Right lung (tissue), 5 donors: ENCODE results near the gene EMSY. TPM values are rescaled to one million over a fixed set of nuclear protein-coding genes. Genes with fewer than 3 reads are reported as not detected.
"Not testable (repeated sequence)": the region's sequence is repeated elsewhere in the genome, so short reads cannot be mapped to it uniquely, and the experiment has no call there.

Experiments
- DNase-seq, 2 donors: peaks; one replicate each; pipeline ENCODE4 v3.0.0-alpha.2; 2013
- polyA plus RNA-seq, 5 donors: library from polyadenylated mRNA; unstranded; fragments of 120-200 nt; gene quantifications; one replicate each; pipeline versions ENCODE4 v1.2.1 to v1.2.3, GENCODE V29; 2013; ENCODE audit warnings: inconsistent platforms in 1 of 5, low replicate concordance in 1 of 5; ENCODE audit not compliant: insufficient read length in 5 of 5, insufficient read depth in 1 of 5

EMSY gene
- polyA plus RNA-seq, 5 donors = 27.5 to 44.7 (median 37.6) TPM

DNA sequence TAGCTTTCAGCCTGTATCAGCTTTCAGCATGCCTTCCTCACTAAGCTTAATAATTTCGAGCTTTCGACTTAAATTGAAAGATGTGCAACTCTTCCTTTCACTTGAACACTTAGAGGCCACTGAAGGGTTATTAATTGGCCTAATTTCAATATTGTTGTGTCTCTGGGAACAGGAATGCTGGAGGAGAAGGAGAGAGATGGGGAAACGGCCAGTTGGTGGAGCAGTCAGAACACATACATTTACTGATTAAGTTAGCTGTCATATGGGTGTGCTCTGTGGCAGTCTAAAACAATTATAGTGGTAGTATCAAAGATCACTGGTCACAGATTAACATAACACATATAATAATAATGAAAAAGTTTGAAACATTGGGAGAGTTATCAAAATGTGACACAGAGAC lies 119.5 kb downstream of the EMSY start:
- DNase-seq = no peak

DNA sequence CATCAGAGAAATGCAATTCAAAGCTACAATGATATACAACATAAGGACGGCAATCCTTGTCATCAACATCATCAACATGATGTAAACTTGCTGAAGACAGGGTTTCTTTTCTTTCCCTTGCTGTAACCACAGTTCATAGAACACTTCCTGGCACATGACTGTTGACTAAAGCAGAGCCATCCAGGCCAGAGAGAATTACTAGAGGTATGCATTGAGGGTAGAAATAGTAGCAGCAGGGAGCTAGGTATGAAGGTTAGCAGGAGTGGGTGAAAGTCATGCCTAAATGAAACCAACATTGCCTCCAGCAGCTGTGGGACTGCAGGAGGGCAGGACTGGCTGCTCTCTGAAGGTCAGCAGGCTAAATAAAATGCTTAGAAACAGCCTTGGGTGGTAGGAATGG lies 122.0 kb downstream of the EMSY start:
- no peak for DNase-seq

DNA sequence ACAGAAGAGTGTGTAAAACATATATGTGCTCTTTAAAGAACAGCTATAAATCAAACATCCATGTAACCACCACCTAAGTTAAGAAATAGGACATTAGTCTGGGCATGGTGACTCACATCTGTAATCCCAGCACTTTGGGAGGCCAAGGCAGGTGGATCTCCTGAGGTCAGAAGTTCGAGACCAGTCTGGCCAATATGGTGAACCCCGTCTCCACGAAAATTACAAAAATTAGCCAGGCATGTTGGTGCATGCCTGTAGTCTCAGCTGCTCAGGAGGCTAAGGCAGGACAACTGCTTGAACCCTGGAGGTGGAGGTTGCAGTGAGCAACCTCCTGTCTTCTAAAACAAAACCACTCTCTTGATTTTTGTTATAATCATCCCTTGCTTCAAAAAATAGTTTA lies 122.4 kb downstream of the EMSY start:
- no peak for DNase-seq

DNA sequence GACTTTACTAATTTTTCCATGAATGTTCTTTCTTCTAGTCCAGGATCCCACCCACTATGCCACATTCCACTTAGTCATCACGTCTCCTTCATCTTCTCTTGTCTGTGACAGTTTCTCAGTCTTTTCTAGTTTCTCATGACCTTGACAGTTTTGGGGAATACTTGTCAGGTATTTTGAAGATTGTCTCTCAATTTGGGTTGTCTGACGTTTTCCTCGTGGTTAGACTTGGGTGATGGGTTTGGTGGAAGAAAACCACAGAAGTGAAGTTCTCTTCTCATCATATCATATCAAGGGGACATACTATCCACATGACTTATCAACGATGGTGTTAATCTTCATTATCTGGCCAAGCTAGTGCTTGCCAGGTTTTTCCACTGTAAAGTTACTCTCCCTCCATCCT lies 123.3 kb downstream of the EMSY start:
- DNase-seq = no peak

DNA sequence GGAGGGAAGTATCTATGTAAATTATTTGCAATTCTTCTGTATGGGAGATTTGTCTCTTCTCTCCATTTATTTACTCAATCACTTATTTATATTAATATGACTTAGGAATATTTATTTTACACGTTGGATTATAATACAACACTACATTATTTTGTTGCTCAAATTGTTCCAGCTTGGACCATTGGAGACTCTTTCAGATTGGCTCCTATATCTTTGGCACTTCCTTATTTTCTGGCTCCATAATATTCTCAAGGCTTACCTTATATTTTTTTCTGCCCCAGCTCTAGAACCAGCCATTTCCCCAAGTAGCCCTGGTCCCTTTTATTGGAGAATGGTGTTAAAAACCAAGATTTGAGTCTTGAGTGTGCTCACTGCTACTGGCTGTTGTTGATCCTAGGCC lies 123.8 kb downstream of the EMSY start:
- DNase-seq = no peak

DNA sequence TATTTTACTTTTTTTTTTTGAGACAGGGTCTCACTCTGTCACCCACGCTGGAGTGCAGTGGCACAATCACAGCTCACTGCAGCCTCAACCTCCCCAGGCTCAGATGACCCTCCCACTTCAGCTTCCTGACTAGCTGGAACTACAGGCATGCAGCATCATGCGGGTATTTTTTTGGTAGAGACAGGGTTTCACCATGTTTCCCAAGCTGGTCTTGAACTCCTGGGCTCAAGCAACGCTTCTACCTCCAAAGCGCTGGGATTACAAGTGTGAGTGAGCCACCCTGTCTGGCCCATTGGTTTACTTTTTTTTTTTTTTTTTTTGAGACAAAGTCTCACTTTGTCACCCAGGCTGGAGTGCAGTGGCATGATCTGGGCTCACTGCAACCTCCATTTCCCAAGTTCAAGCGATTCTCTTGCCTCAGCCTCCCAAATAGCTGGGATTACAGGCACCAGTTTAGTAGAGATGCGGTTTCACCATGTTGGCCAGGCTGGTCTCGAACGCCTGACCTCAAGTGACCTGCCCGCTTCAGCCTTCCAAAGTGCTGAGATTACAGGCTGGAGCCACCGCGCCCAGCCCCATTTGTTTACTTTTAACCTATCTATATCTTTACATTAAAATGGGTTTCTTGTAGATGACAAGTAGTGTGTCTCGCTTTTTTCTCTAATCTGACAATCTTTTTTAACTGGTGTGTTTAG lies 127.5 kb downstream of the EMSY start:
- DNase-seq = not testable (repeated sequence)

DNA sequence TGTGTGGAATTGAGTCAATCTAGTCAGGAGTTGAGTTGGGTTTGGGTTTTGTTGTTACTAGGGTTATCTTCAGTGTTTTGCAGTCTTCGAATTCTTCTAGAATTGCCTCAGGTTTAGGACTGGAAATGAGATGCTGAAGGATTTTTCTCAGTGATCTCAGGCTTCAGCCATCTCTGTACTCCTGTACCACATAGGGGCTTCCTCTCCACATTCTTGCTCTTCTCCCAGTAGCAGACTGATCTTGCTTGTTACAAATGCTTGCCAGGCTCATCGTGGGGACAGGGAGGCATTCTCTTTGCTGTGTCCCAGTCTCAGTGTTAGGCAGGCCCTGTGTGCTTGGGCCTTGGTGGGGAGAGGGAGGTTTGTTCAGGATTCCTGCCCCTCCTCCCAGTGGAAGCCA lies 129.6 kb downstream of the EMSY start:
- DNase-seq = no peak

DNA sequence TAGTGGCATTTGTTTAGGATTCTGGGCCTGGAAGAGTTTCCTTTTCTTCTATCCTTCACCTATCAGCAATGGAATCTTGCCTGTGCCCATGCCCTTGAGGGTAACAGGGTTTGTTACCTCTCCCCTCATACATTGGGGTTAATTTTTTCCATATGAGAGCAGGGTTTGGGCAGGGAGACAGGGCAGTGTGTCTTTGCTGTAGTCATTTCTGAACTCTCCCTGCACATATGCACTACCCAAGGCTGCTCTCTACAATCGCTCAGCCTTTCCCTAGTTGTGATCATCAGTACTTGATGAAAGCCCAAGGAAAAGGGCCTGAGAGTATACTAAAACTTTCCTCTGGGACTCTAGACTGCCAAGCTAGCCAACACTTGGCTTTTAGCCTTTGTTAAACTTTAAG lies 130.1 kb downstream of the EMSY start:
- no peak for DNase-seq

DNA sequence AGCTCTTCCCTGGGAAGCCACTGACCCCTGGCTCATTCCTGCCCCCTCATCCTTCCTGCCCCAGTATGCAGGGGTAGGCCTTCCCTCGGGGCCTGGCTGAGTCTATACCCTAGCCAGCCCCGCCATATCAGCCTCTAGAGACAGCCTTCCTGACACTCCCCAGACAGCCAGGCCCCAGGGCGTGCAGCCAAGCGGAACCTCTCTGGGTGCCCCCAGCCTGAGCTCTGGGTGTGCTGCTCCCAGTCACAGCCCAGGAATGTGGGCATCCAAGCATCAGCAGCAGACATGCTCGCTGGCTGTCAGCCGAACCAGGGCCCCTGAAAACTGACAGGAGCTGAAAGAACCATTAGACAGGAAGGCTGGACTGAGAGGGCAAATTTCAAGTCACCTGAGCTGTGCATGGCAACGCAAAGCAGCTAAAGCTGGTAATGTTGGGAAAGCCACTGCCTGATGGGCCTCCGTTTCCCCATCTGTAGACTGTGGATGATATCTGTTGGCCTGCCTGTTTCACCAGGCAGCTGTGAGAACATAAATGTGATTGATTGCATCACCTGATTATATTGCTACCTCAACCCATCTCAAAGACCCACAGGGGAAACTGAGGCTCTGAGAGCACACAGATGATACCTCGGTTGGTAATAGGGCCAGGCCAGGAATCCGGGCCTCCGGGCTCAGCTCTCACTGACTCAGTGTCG lies 132.6 kb downstream of the EMSY start:
- no peak for DNase-seq

DNA sequence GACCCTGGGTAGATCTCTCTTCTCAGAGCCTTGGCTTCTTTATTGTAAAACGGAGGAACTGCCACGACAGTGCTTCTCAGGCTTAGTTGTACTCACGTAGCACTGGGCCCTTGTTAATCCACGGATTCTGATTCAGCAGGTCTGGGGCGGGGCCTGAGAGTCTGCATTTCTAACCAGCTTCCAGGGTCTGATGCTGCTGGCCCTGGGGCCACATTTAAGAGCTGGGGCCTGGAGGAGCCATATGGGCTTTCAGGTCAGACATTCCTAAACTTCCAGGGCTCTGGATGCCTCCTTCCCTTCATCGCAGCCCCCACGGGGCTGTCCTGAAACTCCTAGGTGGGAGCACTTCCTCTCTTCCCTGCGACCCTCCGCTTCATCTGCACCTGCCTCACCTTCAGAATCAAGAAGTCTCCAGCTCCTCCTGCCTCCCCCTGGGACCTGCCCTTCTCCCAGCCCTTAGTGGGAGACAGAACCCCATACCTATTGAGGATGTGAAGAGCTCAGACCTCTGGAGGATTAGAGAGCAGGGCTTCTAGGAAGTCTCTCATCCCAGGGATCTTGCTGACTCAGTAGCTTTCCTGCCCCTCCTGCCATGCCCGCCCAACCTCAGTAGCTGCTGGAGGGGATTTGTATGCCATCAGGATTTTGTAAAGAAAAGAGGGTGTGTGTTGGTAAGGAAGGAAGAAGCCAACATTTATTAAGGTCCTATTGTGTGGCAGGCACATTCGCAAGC lies 133.3 kb downstream of the EMSY start:
- DNase-seq = no peak

DNA sequence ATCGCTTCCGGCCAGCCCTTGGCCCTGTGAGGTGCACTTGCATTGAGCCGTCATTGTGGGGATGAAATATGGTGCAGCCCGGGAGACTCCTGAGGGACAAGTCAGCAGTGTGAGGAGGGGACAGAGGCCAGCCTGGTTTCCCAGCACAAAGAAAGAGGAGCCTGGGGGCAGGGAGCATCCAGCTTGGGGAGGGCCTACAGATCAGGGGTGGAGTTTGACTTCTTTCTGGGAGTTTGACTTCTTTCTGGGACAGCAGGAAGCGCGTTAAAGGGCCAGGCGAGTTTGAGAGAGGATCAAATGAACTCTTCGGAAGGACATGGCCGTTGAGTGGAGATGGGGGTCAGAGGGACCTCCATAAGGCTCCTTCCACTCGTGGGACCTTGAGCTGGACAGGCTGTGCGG lies 133.8 kb downstream of the EMSY start:
- DNase-seq = peak; percentile 41 to 45

DNA sequence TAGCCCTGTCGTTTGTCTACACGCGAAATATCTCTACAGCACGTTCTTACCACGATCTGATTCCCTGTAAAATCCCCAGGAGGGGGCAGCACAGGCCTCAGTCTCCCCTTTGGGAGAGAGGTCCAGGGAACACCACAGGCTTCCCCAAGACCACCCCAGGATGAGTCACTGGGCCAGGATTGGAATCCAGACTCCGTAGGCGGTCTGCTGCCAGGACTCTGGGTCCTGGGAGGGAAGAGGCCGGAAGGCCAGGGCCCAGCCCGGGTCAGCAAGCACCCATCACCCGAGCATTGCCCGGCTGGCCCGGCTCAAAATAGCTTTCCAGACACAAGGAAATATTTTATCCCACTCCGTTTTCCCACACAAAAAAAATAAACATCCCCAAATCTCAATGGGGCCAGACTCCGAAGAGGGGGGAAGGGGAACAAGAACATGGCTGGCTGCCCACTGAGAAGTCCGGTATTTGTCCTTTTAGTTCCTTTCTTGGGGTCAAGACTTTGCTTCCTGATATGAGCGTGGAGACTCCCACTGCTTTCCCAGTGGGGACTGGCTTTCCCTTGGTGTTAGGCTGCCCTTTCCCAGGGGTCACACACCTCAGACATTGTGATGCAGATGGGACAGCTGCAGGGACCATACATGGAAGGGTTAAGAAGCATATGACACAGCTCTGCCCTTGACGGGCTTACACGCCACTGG lies 134.4 kb downstream of the EMSY start:
- peak; percentile 33 to 35 for DNase-seq

DNA sequence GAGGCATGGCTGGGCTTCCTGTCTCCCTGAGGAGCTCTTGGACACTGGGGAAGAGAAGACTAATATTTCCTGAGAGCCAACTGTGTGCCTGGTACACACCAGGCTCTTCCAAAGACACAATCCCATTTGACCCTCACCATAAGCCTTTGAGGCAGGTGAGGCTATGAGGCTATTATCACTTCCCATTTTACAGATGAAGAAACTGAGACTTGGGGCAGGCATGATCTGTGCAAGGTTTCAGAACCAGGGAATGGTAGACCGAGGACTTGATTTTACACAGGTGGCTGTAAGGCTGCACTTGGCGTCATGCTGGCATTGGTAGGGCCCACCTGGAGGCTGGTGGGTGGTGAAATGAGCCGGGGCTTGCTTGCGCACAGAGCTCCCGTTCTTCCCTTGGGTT lies 134.9 kb downstream of the EMSY start:
- no peak for DNase-seq

DNA sequence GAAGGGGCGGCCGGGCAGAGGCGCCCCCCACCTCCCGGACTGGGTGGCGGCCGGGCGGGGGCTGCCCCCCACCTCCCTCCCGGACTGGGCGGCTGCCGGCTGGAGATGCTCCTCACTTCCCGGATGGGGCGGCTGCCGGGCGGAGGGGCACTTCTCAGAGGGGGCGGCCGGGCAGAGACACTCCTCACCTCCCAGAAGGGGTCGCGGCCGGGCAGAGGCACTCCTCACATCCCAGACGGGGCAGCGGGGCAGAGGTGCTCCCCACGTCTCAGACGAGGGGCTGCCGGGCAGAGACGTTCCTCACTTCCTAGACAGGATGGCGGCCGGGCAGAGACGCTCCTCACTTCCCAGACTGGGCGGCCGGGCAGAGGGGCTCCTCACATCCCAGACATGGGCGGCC lies 137.7 kb downstream of the EMSY start:
- not testable (repeated sequence) for DNase-seq

DNA sequence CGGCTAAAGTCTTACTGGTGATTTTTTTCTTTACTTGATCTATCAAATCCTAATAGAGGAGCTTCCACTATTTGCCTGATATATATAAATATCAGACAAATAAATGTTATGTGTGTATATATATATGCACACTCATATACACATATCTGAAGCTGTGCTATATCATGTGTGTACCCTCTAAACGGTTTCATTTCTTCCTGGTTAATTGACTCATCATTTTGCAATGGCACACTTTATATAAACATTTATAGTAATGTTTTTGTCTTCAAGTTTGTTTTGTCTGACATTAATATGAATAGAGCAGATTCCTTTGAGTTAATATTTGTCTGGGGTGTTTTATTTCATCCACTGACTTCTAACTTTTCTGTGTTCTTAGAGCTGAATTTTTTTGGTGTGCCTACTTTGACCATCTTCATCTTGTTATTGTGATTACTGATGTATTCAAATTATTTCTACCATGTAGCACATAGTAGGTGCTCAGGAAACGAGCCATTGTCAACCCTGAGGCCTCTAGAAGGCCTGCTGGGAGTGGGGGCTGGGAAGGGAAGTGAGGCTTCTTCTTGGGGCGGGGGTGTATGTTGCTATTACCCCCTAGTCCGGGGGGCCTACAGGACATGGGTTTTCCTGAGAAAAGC lies 143.1 kb downstream of the EMSY start:
- DNase-seq = no peak

DNA sequence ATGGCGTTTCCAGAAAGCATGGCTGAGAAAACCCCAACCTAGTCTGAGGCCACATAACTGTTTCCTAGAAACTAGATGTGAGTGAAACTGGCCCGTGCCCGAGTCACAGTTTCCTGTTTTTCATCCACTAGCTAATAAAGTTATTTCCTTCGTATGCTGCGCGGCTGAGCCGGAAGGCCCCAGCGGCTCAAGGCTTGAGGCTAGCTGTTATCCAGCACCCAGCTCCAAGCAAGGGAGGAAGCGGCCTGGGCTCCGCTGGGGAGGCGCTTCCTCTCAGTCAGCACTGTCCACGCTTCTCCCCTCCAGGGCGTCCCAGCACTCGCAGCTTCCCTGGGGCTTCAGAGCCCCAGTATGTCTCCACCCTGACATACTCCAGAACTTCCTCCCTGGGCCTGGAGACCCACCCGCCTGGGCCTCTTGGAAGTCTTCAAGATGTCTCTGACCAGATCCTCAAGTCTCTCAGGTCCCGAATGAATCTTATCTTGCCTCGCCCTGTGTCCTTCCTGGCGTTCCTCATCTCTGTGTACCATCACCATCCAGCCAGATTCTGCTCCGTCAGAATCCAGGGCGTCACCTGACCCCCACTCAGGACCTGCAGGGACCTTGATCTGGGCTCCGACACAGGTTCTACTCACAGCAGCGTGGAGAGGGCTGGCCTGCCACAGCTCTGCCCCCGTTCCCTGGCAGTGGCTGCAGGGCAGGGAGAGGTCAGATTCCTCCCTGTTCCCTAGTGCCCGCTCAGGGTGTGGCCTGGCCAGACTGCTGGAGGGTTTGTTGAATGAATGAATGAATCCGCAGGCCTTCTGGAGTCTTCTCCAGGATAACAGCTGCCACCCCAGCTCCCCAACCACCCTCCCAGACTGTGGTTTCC lies 143.9 kb downstream of the EMSY start:
- no peak for DNase-seq

DNA sequence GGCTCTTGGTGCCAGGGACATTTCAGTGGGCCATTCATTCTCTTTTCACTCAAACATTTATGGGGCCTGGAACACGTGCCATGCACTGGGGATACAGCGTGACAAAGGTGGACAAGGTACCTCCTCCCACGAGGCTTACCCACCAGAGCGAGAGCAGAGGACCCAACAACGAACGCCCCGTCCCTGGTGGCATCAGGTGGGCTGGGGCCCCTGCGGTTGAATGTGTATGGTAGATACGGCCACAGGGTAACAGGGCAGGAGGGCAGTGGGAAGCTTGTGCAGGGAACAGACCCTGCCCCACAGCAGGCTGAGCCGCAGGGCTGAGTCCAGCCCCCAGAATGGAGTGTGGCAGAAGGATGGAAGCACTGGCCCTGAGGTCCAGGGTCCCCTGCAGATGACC lies 144.7 kb downstream of the EMSY start:
- no peak for DNase-seq

DNA sequence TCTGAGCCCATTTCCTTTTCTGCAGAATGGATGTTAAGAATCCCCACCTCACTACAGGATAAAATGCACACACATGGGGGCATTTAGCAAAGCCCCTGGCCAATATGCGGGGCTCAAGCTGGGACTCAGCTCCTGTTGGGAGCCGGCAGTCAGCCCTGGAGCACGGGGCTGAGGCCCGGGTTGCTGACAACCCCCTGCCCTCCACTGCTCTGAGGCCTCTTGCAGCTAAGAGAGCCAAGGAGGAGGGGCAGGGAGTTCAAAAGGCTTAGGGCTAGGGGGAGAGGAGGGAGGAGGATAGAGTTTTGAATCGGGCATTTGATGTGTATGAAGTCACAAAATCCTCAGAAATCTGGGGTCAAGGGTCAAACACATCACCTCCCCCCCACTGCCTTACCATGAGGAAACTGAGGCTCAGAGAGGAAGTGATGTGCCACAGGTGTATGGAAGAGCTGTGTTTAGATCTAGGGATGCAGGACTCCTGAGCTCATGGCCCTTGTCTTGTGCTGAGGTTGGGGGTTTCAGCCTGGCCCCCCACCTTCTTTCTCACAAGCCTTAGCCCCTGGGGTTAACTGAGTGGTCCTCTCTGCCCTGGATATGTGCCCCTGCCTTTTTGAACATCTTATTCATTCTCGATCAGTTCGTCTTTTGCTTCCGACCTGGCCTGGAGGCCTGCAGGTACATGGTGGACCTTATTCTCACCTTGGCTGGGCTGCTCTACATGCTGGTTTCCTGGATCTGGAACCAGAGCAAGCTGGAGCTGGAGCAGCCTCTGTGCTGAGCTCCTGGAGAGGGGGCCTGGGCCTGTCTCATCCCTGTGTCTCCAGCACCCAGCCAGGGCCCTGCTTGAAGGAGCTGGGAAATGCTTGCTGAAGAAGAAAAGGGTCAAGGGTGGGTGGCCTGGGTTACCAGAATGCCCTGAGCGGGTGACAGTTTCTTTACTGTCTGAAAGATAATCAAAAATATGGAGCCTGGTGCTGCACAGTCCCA lies 145.4 kb downstream of the EMSY start:
- no peak for DNase-seq

DNA sequence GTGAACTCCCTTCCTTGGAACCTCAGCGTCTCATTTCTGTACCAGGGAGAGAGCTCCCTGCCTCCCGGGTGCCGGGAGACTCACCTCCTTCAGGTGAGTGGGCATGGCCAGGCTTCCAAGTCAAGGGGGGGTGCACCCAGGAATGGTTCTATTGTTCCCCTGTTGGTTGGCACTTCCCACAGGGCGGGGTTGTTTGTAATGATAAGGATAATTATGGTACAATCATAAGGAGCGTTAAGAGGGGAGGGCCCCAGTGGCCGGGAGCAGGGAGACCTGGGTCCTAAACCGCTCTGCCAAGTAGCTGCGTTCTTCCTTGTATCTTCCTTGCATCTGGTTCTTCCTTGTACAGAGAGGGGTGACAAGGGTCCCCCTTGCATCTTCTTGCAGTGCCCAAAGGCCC lies 146.6 kb downstream of the EMSY start:
- no peak for DNase-seq
